NCI-H526 treated with DMSO at 0.1 percent for 48 hours (cell line): Measurements from ENCODE around the gene MMD2.

ENCODE experiments used
- DNase-seq: peaks from one replicate; lab custom pipeline; 2025; lab: John Stamatoyannopoulos, UW

The MMD2 gene

DNA sequence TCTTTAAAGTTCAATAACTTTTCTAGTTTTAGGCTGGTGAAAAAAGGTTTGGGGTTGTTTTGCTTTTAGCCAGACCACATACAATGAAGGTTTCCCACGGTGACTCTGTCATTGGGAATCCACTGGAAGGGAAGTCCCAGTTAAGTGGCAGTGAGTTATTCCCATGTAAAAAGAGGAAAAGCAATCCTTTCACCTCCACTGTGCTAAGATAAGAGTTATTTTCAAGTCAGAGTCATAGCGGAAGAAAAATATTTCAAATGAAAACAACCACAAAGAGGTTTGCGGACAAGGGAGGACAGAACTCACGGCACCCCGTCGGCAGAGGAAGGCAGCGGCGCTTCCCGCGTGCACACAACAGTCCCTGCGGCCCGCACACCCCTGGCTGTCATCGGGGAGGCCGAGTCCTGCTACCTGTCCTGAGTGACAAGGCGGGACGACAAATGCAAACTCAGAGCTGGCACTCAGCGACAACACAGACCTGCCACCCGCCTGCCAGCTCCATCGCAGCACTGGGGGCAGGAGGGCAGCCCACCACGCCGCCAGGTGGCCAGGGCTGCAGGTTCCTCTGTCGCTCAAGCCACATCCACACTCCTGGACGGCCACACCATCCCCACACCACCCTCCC is 87.8 kb downstream of the MMD2 start:
- DNase-seq, result no peak

DNA sequence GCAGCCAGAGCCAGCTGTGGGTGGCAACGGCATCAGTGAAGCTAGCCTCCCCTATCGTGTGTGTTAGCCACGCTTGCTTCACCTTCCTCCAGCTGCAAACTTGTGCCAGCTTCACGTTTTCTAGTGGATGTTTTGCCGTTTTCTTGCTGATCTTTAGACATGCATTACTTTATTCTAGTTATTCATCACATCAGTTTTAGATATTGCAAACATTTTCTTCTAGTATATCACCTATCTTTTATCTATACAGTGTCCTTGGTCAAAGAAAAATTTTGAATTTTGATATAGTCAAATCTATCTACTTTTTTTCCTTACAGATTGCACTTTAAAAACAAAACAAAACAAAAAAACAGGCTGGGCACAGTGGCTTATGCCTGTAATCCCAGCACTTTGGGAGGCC is 90.5 kb downstream of the MMD2 start:
- no peak for DNase-seq

DNA sequence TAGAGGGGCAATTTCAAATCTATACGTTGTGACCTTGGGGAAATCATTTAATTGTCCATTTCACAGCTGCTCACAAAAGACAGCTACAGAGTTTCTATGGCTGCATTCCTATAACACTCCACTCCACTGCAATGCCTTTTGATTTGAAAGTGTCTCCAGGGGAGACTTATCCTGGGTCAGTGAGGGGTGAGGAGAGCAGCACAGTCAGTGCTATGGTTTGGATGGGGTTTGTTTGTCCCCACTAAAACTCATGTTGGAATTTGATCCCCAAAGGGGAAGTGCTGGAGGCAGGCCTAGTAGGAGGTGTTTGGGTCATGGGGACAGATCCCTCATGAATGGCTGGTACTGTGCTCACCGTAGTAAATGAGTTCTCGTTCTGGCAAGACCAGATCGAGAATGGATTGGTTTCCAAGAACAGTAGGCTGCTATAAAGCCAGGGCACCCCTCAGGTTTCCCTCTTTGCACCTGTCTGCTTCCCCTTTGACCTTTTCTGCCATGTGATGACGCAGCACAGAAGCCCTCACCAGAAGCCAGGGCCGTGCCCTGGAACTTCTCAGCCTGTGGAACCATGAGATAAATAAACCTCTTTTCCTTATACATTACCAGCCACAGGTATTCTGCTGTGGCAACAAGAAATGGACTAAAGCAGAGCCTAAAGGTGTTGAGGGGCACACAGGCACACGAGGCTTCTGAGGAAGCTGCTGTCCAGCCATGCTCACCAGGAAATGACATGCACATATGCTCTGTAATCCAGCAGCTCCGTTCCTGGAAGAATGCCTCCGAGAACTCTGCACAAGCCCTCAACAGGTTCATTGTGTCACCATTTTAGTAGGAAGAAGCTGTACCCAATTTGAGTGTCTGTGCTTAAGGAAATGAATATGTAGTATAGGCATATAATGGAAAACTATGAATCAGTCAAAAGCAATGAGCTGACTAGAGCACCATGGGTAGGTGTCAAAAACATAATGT is 92.2 kb downstream of the MMD2 start:
- DNase-seq, result no peak

DNA sequence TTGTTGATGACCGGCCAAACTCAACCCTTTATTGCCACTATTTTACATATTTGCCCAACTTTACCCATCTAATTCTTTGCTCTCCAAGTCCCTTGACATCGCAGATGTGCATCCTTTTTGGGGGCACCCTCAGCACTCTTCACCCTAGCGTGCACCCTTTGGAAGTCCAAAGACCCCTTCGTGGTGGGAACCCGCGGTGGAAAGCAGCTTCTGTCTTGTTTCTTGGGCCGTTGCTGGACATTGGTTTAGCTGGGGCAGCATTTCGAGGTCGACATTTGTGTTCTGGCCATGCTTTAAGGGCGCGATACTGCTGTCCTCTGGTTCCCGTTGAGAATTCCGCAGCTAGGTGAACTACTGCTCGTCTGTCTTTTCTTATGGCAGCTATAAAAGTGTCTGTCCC is 96.8 kb downstream of the MMD2 start:
- DNase-seq, result no peak

DNA sequence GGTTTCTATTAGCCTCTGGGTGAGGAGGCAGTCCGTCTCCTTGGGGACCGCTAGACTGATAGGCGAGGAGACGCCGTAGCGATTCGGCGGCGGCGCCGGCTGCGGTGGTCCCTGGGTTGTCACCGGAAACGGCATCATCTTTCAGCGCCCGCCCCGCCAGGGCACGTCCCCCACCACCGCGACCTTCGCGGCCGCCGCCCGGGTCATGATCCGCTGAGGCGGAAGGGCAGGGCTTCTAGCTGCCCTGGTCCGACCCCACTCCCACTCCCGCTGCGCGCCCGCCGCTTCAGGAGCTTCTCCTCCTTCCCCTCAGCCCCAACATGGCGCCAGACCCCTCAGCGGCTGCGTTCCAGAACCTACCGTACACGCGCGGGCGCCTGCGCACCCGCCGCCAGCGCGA is 97.3 kb downstream of the MMD2 start, which contains the start of gene PAPOLB:
Gene PAPOLB, minus strand, starts transcription at position 358 of the 400 bp plus-strand sequence. Its CDS starts 220 bp downstream, at position 138.
- DNase-seq, result no peak

DNA sequence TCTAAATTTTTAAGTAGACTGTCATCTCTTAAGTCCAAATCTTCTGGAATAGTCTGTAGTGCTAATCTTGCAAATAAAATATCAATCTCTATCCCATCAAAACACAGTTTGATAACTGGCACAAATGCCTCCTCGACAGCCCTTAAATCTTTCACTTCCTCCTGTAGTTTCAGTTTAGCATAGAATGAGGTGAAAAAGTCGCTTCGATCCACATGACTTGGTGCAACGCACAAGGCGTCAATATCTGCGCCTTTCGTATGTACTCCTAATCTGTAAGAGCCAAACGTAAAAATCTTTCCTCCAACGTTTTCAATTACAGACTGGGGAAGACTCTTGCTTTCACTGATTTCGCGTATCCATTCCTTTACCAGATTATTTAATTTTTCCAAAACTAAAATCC is 97.8 kb downstream of the MMD2 start:
- DNase-seq, result no peak

DNA sequence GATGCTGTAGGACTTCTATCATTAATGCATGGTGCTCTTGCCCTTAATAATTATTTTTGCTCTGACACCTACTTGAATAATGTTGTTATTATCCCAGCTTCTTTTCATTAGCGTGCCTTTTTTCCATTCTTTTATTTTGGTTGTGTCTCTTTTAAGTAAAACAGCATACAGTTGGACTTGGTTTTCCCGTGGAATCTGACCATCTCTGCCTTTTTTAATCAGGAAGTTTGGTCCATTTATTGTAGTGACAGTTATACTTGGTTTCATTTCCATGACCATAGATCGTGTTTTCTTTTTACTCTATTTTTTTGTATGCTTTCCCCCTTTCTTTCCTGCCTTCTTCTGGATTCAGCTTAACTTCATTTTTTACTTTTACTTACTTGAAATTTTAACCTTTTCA is 101.8 kb downstream of the MMD2 start:
- DNase-seq, result no peak

DNA sequence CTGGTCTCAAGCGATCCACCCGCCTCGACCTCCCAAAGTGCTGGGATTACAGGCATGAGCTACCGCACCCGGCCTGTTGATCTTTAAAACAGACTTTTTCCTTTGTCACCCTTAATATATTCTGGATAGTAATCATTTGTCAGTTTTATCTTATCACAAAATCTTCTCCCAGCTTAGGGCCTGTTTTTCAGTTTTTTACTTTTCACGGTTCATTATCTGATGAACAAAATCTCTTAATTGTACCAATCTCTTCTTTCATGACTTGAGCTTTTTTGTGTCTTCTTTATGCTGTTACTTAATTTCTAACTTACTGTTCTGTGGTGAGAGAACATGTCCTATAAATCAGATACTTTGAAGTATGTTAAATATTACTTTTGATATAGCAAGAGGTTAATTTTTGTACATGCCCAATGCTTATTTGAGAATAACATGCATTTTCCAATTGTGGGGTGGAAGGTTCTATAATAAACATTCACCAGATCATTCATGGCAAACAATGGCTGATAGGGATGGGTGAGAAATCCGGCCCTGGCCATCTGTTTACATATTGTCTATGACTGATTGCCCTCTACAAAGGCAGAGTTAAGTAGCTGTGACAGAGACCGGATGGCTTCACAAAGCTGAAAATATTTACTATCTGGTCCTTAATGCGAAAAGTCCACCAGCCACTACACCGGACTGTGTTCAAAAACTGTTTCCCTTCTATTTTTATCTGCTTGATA is 102.5 kb downstream of the MMD2 start:
- DNase-seq, result no peak
